GM13977 (cell line): ENCODE results near the gene MPHOSPH6.

ENCODE experiments used
- DNase-seq: peaks from one replicate; pipeline ENCODE4 v3.0.0; 2012; ENCODE audit warnings: low spot score
- CTCF ChIP-seq: IDR thresholded peaks from 2 replicates; pipeline ENCODE4 v1.5.1; 2012; ENCODE audit warnings: mild to moderate bottlenecking, control low read depth; ENCODE audit not compliant: insufficient read depth; ENCODE audit errors: extremely low read depth, missing control alignments
- in situ Hi-C: fragments of 300-500 bp; cut with MboI; formaldehyde crosslinking; loops from one replicate; pipeline ENCODE4 v1.12.0; 2022; ENCODE audit warnings: low sequenced_read_pairs, low pct_unique_long_range_greater_than_20kb, mixed read lengths, inconsistent platforms; ENCODE audit not compliant: unreplicated experiment

MPHOSPH6 gene

GRCh38 chr16:82108774-82109173, 61.2 kb downstream of the MPHOSPH6 start:
- in situ Hi-C loops = no loop called here
- no peak for TF ChIP-seq CTCF
- DNase-seq = no peak

GRCh38 chr16:82108100-82108499, 61.9 kb downstream of the MPHOSPH6 start:
- TF ChIP-seq CTCF = no peak
- in situ Hi-C loops = no loop called here
- DNase-seq = no peak

GRCh38 chr16:82105107-82105506, 64.9 kb downstream of the MPHOSPH6 start:
- DNase-seq = no peak
- no peak for TF ChIP-seq CTCF
- in situ Hi-C loops = no loop called here
